IPS-20b (cell line): Measurements from ENCODE around the gene TPM3.
"Not testable (repeated sequence)": the region's sequence is repeated elsewhere in the genome, so short reads cannot be mapped to it uniquely, and the experiment has no call there.

ENCODE experiments used
- H3K27ac ChIP-seq: one replicate; pipeline ENCODE4 v1.5.1; 2013; ENCODE audit warnings: low read length
- H3K27me3 ChIP-seq: 2 replicates; pipeline ENCODE4 v1.6.1; 2013; ENCODE audit warnings: mild to moderate bottlenecking, low read length, inconsistent platforms; ENCODE audit not compliant: insufficient read depth
- H3K36me3 ChIP-seq: 2 replicates; pipeline ENCODE4 v1.6.1; 2013; ENCODE audit warnings: low read depth, mild to moderate bottlenecking, inconsistent platforms, low read length, moderate library complexity; ENCODE audit not compliant: insufficient read depth
- H3K4me1 ChIP-seq: 2 replicates; pipeline ENCODE4 v1.6.1; 2013; ENCODE audit warnings: mild to moderate bottlenecking, control low read depth, inconsistent platforms, low read length, moderate library complexity; ENCODE audit not compliant: insufficient read depth
- H3K4me3 ChIP-seq: 2 replicates; pipeline ENCODE4 v1.5.1; 2013; ENCODE audit warnings: mild to moderate bottlenecking, low read length, inconsistent platforms
- H3K9ac ChIP-seq: 2 replicates; pipeline ENCODE4 v1.6.1; 2013; ENCODE audit warnings: low read depth, mild to moderate bottlenecking, inconsistent platforms, low read length, moderate library complexity
- H3K9me3 ChIP-seq: 2 replicates; pipeline ENCODE4 v1.6.1; 2013; ENCODE audit warnings: mild to moderate bottlenecking, low read depth, low read length, inconsistent platforms; ENCODE audit not compliant: insufficient read depth

TPM3 gene

DNA sequence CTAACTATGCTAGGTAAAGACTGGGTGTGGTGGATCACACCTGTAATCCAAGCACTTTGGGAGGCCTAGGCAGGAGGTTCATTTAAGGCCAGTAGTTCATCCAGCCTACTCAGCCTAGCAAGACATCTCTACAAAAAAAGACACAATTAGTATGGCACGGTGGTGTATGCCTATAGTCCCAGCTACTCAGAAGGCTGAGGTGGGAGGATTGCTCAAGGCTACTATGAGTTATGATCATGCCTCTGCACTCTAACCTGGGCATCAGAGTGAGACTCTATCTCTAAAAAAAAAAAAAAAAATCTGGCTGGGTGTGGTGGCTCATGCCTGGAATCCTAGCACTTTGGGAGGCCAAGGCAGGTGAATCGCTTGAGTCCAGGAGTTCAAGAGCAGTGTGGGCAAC, 58.6 kb downstream of the TPM3 start:
- Histone ChIP-seq H3K4me3 (no peak overlapping the region), H3K27ac (no peak overlapping the region), H3K36me3 (no peaks in the 10 kb centered on the region), H3K4me1 (no peaks in the 10 kb centered on the region), H3K27me3 (no peaks in the 10 kb centered on the region), H3K9me3 (no peaks in the 10 kb centered on the region), H3K9ac (no peak overlapping the region)

DNA sequence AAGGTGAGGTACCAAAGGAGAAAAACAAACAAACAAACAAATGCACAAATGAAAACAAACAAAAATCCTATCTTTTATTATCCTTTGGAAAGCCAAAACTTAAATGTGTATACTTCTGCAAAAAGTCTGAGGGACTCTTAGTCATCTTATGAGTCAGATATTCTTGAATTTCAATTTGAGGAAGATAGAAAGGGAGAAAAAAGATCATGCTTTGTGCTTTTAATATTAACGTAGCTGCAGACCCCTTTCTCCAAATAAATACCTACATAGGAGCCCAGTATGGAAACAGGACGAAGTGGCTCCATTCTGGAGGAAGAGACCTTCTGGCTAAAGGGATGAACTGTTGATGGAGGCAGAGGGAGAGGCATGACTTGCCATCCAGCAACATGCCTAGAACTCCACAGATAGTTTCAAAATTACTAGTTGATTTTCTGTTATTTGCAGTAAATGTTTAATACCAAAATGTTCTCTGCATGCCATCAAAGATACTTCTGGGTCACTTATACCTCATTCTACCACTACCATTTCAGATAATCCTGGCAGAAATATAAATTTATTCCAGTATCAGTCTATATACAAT, 62.4 kb downstream of the TPM3 start:
- Histone ChIP-seq H3K27ac (no peak overlapping the region), H3K9me3 (no peaks in the 10 kb centered on the region), H3K36me3 (no peaks in the 10 kb centered on the region), H3K4me1 (no peaks in the 10 kb centered on the region), H3K4me3 (no peak overlapping the region), H3K9ac (no peak overlapping the region), H3K27me3 (no peaks in the 10 kb centered on the region)

DNA sequence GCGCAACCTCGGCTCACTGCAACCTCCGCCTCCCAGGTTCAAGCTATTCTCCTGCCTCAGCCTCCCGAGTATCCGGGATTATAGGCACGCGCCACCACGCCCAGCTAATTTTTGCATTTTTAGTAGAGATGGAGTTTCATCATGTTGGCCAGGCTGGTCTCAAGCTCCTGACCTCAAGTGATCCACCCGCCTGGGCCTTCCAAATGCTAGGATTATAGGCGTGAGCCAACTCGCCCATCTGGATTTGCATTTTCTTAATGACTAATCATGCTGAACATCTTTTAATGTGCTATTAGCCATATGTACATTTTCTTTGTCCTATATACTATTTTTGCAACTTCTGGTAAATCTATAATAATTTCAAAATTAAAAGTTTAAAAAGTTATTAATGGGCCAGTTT, 68.7 kb downstream of the TPM3 start:
- not testable (repeated sequence) for H3K4me3 ChIP-seq, H3K36me3 ChIP-seq, H3K27me3 ChIP-seq, H3K9me3 ChIP-seq, H3K9ac ChIP-seq, H3K4me1 ChIP-seq, H3K27ac ChIP-seq

DNA sequence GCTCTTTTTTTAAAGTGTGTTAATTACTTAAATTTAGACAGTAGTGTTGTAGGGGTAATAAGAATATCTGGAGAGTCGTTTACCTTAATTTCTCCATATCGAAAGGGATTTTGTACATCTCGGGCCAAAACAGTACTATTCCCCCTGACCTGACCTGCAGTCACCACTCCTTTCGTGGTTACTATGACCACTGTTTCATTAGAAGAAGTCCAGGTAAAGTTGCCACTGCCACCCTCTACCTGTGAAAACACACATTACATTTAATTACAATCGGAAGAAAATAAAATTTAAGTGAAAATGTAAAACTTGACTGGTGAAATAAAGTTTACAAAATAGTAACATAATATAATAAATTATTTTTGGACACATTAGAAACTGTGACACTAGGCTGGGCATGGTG, 74.3 kb downstream of the TPM3 start:
- Histone ChIP-seq H3K27ac (no peak overlapping the region), H3K4me3 (no peak overlapping the region), H3K4me1 (no peaks in the 10 kb centered on the region), H3K27me3 (no peaks in the 10 kb centered on the region), H3K36me3 (no peaks in the 10 kb centered on the region), H3K9me3 (no peaks in the 10 kb centered on the region), H3K9ac (no peak overlapping the region)

- Histone ChIP-seq H3K4me1 (no peaks in the 10 kb centered on the region), H3K9me3 (no peaks in the 10 kb centered on the region), H3K4me3 (no peak overlapping the region), H3K36me3 (no peaks in the 10 kb centered on the region), H3K9ac (no peak overlapping the region), H3K27me3 (no peaks in the 10 kb centered on the region), H3K27ac (no peak overlapping the region)
Observed at GRCh38 chr1:154115180-154115579, 76.7 kb downstream of the TPM3 start.
